Measurements from ENCODE around the gene RAB11A. TPM values are rescaled to one million over a fixed set of nuclear protein-coding genes. Genes with fewer than 3 reads are reported as not detected.

RAB11A gene
- polyA plus RNA-seq, 1 of the 3 experiments (the other 2 are of a cell fraction), result 352 TPM

- Histone ChIP-seq H3K4me2 (no peak overlapping the region), H3F3A (replicated peaks; ENCODE audit: insufficient read depth) (peaks cover 18% of the 10 kb centered on the region), H3K79me2 (ENCODE audit: insufficient read depth) (no peaks in the 10 kb centered on the region), H3K4me1 (ENCODE audit: control insufficient read depth in 1 of 2, insufficient read depth in 2 of 2, low read depth in 1 of 2, low read length in 1 of 2) (peaks cover 5 to 10% of the 10 kb centered on the region in 2 experiments; a peak in 3 of 4 replicates), H3K27ac (ENCODE audit: low read depth in 2 of 2, low read length in 1 of 2) (no peak overlapping the region), H3K36me3 (replicated peaks in 1 of 2; ENCODE audit: control insufficient read depth in 1 of 2, insufficient read depth in 2 of 2, low read length in 1 of 2) (no peaks in the 10 kb centered on the region), H3K9me2 (no peaks in the 10 kb centered on the region), H3K9me3 (no peaks in the 10 kb centered on the region), H3K4me3 (ENCODE audit: low read depth in 2 of 2, low read length in 1 of 2) (no peak overlapping the region), H3K9ac (no peak overlapping the region), H3K27me3 (ENCODE audit: insufficient read depth) (no peaks in the 10 kb centered on the region), H4K20me1 (ENCODE audit: insufficient read depth) (no peaks in the 10 kb centered on the region), H2AFZ (ENCODE audit: low read depth) (no peak overlapping the region)
- ChIA-PET CTCF (interaction anchor here (0.7 to 2.0 kb wide), 20 partner anchors 8 to 236 kb away, joined by 3 to 51 read pairs (median 4); partner anchors contain the start of genes INTS14 and RAB11A), POLR2A (no interaction called here)
- TF ChIP-seq GABPA (IDR thresholded peaks at IDR 0.05; ENCODE audit: low read depth) (no peak), SMC3 (IDR thresholded peaks at IDR 0.05; ENCODE audit: low read depth, low read length) (no peak), MEF2A (IDR thresholded peaks at IDR 0.05; ENCODE audit: borderline replicate concordance, low read depth) (no peak), TAF1 (IDR thresholded peaks at IDR 0.05; ENCODE audit: borderline replicate concordance, low read depth, low read length) (no peak), RAD21 (IDR thresholded peaks at IDR 0.05; ENCODE audit: low read length) (no peak), CTCF (IDR thresholded peaks at IDR 0.05) (no peak), JUND (IDR thresholded peaks at IDR 0.05) (no peak), ELF1 (IDR thresholded peaks at IDR 0.05) (no peak), RXRA (IDR thresholded peaks at IDR 0.05; ENCODE audit: borderline replicate concordance, low read depth) (no peak), RFX5 (IDR thresholded peaks at IDR 0.05; ENCODE audit: low read length) (no peak), YY1 (IDR thresholded peaks at IDR 0.05; ENCODE audit: low read depth) (no peak)
- TF ChIP-seq, protein P1, sequence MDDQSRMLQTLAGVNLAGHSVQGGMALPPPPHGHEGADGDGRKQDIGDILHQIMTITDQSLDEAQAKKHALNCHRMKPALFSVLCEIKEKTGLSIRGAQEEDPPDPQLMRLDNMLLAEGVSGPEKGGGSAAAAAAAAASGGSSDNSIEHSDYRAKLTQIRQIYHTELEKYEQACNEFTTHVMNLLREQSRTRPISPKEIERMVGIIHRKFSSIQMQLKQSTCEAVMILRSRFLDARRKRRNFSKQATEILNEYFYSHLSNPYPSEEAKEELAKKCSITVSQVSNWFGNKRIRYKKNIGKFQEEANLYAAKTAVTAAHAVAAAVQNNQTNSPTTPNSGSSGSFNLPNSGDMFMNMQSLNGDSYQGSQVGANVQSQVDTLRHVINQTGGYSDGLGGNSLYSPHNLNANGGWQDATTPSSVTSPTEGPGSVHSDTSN (IDR thresholded peaks at IDR 0.05), result no peak
- TF ChIP-seq, protein P2, sequence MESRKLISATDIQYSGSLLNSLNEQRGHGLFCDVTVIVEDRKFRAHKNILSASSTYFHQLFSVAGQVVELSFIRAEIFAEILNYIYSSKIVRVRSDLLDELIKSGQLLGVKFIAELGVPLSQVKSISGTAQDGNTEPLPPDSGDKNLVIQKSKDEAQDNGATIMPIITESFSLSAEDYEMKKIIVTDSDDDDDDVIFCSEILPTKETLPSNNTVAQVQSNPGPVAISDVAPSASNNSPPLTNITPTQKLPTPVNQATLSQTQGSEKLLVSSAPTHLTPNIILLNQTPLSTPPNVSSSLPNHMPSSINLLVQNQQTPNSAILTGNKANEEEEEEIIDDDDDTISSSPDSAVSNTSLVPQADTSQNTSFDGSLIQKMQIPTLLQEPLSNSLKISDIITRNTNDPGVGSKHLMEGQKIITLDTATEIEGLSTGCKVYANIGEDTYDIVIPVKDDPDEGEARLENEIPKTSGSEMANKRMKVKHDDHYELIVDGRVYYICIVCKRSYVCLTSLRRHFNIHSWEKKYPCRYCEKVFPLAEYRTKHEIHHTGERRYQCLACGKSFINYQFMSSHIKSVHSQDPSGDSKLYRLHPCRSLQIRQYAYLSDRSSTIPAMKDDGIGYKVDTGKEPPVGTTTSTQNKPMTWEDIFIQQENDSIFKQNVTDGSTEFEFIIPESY (IDR thresholded peaks at IDR 0.05; ENCODE audit: borderline replicate concordance, low read depth), result no peak
- TF ChIP-seq, protein P3, sequence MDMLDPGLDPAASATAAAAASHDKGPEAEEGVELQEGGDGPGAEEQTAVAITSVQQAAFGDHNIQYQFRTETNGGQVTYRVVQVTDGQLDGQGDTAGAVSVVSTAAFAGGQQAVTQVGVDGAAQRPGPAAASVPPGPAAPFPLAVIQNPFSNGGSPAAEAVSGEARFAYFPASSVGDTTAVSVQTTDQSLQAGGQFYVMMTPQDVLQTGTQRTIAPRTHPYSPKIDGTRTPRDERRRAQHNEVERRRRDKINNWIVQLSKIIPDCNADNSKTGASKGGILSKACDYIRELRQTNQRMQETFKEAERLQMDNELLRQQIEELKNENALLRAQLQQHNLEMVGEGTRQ (IDR thresholded peaks at IDR 0.05; ENCODE audit: borderline replicate concordance, low read depth, low read length), result no peak
- TF ChIP-seq, protein P4, sequence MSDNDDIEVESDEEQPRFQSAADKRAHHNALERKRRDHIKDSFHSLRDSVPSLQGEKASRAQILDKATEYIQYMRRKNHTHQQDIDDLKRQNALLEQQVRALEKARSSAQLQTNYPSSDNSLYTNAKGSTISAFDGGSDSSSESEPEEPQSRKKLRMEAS (IDR thresholded peaks at IDR 0.05; ENCODE audit: low read depth), result no peak
- no peak for DNase-seq
- 95% methylated on average over 2 of the region's 2 CpGs for WGBS (ENCODE audit: low lambda C conversion rate)
These were observed 40.7 kb upstream of the RAB11A start for GRCh38 chr15:65828585-65828984.
